IMR-90 (cell line): Measurements from ENCODE around the gene SLC7A6OS. TPM values are rescaled to one million over a fixed set of nuclear protein-coding genes. Genes with fewer than 3 reads are reported as not detected.

Experiments used
- ATAC-seq: fragments of 200-7000 bp; cut with Tn5 transposase; 2 replicates; pipeline ENCODE4 v1.9.1; 2020; ENCODE audit warnings: low read depth, mild to moderate bottlenecking, moderate library complexity
- BruUV-seq: library from RNA; stranded (reverse); fragments of 400-500 nt; replicated peaks from 2 replicates; lab custom pipeline; 2021; lab: Mats Ljungman, UMichigan
- CTCF ChIA-PET: fragments of 300-600 bp; formaldehyde crosslinking; extraction: SDS; loops from one replicate; lab custom pipeline; 2021; ENCODE audit warnings: antibody characterized with exemption; lab: Yijun Ruan, JAX
- POLR2A ChIA-PET: fragments of 300-600 bp; sonication (Branson Sonifier 250); formaldehyde crosslinking; loops from one replicate; lab custom pipeline; 2022; ENCODE audit warnings: antibody characterized with exemption; ENCODE audit not compliant: unreplicated experiment; lab: Charles Lee
- DNase-seq: peaks from one replicate; pipeline ENCODE4 v3.0.0; 2013
- H2AFZ ChIP-seq: replicated peaks from 2 replicates; pipeline ENCODE3; 2013; ENCODE audit warnings: low read length, mild to moderate bottlenecking; ENCODE audit not compliant: poor library complexity
- H2AK5ac ChIP-seq: 2 replicates; pipeline ENCODE4 v1.6.1; 2013; ENCODE audit warnings: low read depth, low read length, inconsistent platforms
- H2AK9ac ChIP-seq: replicated peaks from 2 replicates; pipeline ENCODE3; 2013; ENCODE audit warnings: mild to moderate bottlenecking, low read depth, low read length, moderate library complexity; ENCODE audit not compliant: poor library complexity
- H2BK120ac ChIP-seq: 2 replicates; pipeline ENCODE4 v1.6.1; 2013; ENCODE audit warnings: low read depth, low read length, inconsistent platforms
- H2BK15ac ChIP-seq: 3 replicates; pipeline ENCODE4 v1.6.1; 2013; ENCODE audit warnings: low read depth, low read length, inconsistent platforms
- H2BK20ac ChIP-seq: 2 replicates; pipeline ENCODE4 v1.6.1; 2013; ENCODE audit warnings: low read depth, mild to moderate bottlenecking, inconsistent platforms, low read length, moderate library complexity
- H2BK5ac ChIP-seq: 2 replicates; pipeline ENCODE4 v1.6.1; 2013; ENCODE audit warnings: mild to moderate bottlenecking, low read depth, low read length, inconsistent platforms; ENCODE audit not compliant: poor library complexity, severe bottlenecking
- H3K14ac ChIP-seq: replicated peaks from 2 replicates; pipeline ENCODE4 v1.6.1; 2013; ENCODE audit warnings: low read depth, low read length, inconsistent platforms
- H3K18ac ChIP-seq: 2 replicates; pipeline ENCODE4 v1.6.1; 2013; ENCODE audit warnings: low read depth, low read length, control low read depth
- H3K23ac ChIP-seq: 2 replicates; pipeline ENCODE4 v1.6.1; 2013; ENCODE audit warnings: low read depth, low read length, inconsistent platforms
- H3K27ac ChIP-seq: 2 replicates; pipeline ENCODE4 v1.5.1; 2013; ENCODE audit warnings: mild to moderate bottlenecking, control low read depth, low read length; ENCODE audit not compliant: insufficient read depth
- H3K27me3 ChIP-seq: 2 replicates; pipeline ENCODE4 v1.6.1; 2013; ENCODE audit warnings: low read length; ENCODE audit not compliant: control insufficient read depth, insufficient read depth
- H3K36me3 ChIP-seq: 2 replicates; pipeline ENCODE4 v1.6.1; 2013; ENCODE audit warnings: low read length, mixed read lengths; ENCODE audit not compliant: control insufficient read depth, insufficient read depth
- H3K4ac ChIP-seq: 2 replicates; pipeline ENCODE4 v1.6.1; 2013; ENCODE audit warnings: low read depth, low read length, inconsistent platforms
- H3K4me1 ChIP-seq: 2 replicates; pipeline ENCODE4 v1.6.1; 2013; ENCODE audit warnings: low read length, mixed read lengths; ENCODE audit not compliant: control insufficient read depth, insufficient read depth
- H3K4me2 ChIP-seq: 2 replicates; pipeline ENCODE4 v1.6.1; 2013; ENCODE audit warnings: low read depth, mild to moderate bottlenecking, control low read depth, low read length, moderate library complexity
- H3K4me3 ChIP-seq: 2 replicates; pipeline ENCODE4 v1.5.1; 2013; ENCODE audit warnings: low read depth, mild to moderate bottlenecking, control low read depth, low read length, moderate library complexity; ENCODE audit not compliant: insufficient read depth
- H3K56ac ChIP-seq: 2 replicates; pipeline ENCODE4 v1.6.1; 2013; ENCODE audit warnings: low read length, inconsistent platforms; ENCODE audit not compliant: insufficient read depth; ENCODE audit errors: extremely low read depth
- H3K79me1 ChIP-seq, 2 experiments: 2 replicates each; pipeline ENCODE4 v1.6.1; 2013; ENCODE audit warnings: low read length in 2 of 2, inconsistent platforms in 1 of 2, low read depth in 1 of 2
- H3K9ac ChIP-seq: 2 replicates; pipeline ENCODE4 v1.6.1; 2013; ENCODE audit warnings: low read depth, low read length, control low read depth
- H3K9me1 ChIP-seq: 2 replicates; pipeline ENCODE4 v1.6.1; 2013; ENCODE audit warnings: low read length, inconsistent platforms; ENCODE audit not compliant: insufficient read depth
- H3K9me3 ChIP-seq: 2 replicates; pipeline ENCODE4 v1.6.1; 2013; ENCODE audit warnings: low read length; ENCODE audit not compliant: control insufficient read depth, insufficient read depth
- H4K20me1 ChIP-seq: 2 replicates; pipeline ENCODE4 v1.6.1; 2013; ENCODE audit warnings: low read length, inconsistent platforms; ENCODE audit not compliant: insufficient read depth
- H4K5ac ChIP-seq: 2 replicates; pipeline ENCODE4 v1.6.1; 2013; ENCODE audit warnings: mild to moderate bottlenecking, low read depth, low read length, control low read depth
- H4K8ac ChIP-seq, 2 experiments: 2 replicates each; pipeline ENCODE4 v1.6.1; 2013; ENCODE audit warnings: low read depth in 2 of 2, low read length in 2 of 2, control low read depth in 1 of 2, inconsistent platforms in 1 of 2
- H4K91ac ChIP-seq: 2 replicates; pipeline ENCODE4 v1.6.1; 2013; ENCODE audit warnings: low read depth, low read length, inconsistent platforms; ENCODE audit not compliant: insufficient read depth
- CEBPB ChIP-seq: IDR thresholded peaks from 2 replicates; pipeline ENCODE4 v1.6.1; 2012; ENCODE audit warnings: low read depth, low read length, improper control_type of control experiment
- CTCF ChIP-seq: conservative IDR thresholded peaks from 2 replicates; pipeline ENCODE4 v1.5.1; 2012; ENCODE audit warnings: mild to moderate bottlenecking, low read depth, low read length, improper control_type of control experiment
- MAFK ChIP-seq: IDR thresholded peaks from 2 replicates; pipeline ENCODE4 v1.6.1; 2012; ENCODE audit warnings: low read depth, low read length, improper control_type of control experiment
- MAZ ChIP-seq: IDR thresholded peaks from 2 replicates; pipeline ENCODE4 v1.6.1; 2012; ENCODE audit warnings: low read depth, mild to moderate bottlenecking, low read length, improper control_type of control experiment, moderate library complexity, borderline replicate concordance
- MXI1 ChIP-seq: IDR thresholded peaks from 2 replicates; pipeline ENCODE4 v1.6.1; 2012; ENCODE audit warnings: low read depth, mild to moderate bottlenecking, low read length, moderate library complexity, borderline replicate concordance
- POLR2A ChIP-seq: IDR thresholded peaks from 2 replicates; pipeline ENCODE4 v1.6.1; 2012; ENCODE audit warnings: mild to moderate bottlenecking, low read depth, low read length
- RAD21 ChIP-seq: IDR thresholded peaks from 2 replicates; pipeline ENCODE4 v1.6.1; 2012; ENCODE audit warnings: low read length, improper control_type of control experiment
- RCOR1 ChIP-seq: IDR thresholded peaks from 2 replicates; pipeline ENCODE4 v1.6.1; 2012; ENCODE audit warnings: mild to moderate bottlenecking, low read length, improper control_type of control experiment; ENCODE audit not compliant: insufficient replicate concordance
- RFX5 ChIP-seq: IDR thresholded peaks from 2 replicates; pipeline ENCODE4 v1.8.0; 2012; ENCODE audit warnings: low read depth, mild to moderate bottlenecking, low read length, moderate library complexity
- SMC3 ChIP-seq: fragments of 150-350 bp; IDR thresholded peaks from 2 replicates; pipeline ENCODE4 v1.6.1; 2016; ENCODE audit warnings: low read depth, mild to moderate bottlenecking, antibody characterized with exemption, low read length, moderate library complexity
- WGBS, 2 experiments: methylation state at CpG; one replicate each; pipeline versions ENCODE4 v1.1.5 to v1.1.7; 2013; ENCODE audit warnings: missing lambda C conversion rate in 2 of 2; ENCODE audit not compliant: insufficient read length in 1 of 2; ENCODE audit errors: extremely low coverage in 2 of 2; 5-methylcytosine and 5-hydroxymethylcytosine counted together
- dilution Hi-C: fragments of 300-500 bp; cut with HindIII; formaldehyde crosslinking; loops from one replicate; pipeline ENCODE4 v1.14.3; 2018; ENCODE audit warnings: low sequenced_read_pairs; ENCODE audit not compliant: unreplicated experiment
- in situ Hi-C: fragments of 300-500 bp; cut with MboI; formaldehyde crosslinking; loops from 3 replicates; pipeline ENCODE4 v1.14.3; 2019; ENCODE audit warnings: low sequenced_read_pairs, inconsistent platforms, mixed read lengths
- intact Hi-C: fragments of 100-400 bp; cut with micrococcal nuclease; formaldehyde crosslinking; loops from 2 replicates; pipeline ENCODE4 v1.10.0; 2022
- polyA plus RNA-seq, 3 experiments: library from polyadenylated mRNA; depleted of rRNA; stranded (reverse); fragments of >200 nt; gene quantifications; 2 replicates each; pipeline ENCODE4 v1.2.3, GENCODE V29; 2012; ENCODE audit warnings: low replicate concordance in 1 of 3
- total RNA-seq: library from RNA; depleted of rRNA; stranded (reverse); fragments of >200 nt; gene quantifications from 2 replicates; pipeline ENCODE4 v1.2.3, GENCODE V29; 2012
- TF ChIP-seq, protein P1 (sequence below): fragments of 150-350 bp; IDR thresholded peaks from 2 replicates; pipeline ENCODE4 v1.6.1; 2016; ENCODE audit warnings: low read depth, mild to moderate bottlenecking, low read length, moderate library complexity, borderline replicate concordance

The SLC7A6OS gene
- total and polyA plus RNA-seq, 2 of the 4 experiments (the other 2 are of a cell fraction), result 6.8 to 8.4 TPM

DNA sequence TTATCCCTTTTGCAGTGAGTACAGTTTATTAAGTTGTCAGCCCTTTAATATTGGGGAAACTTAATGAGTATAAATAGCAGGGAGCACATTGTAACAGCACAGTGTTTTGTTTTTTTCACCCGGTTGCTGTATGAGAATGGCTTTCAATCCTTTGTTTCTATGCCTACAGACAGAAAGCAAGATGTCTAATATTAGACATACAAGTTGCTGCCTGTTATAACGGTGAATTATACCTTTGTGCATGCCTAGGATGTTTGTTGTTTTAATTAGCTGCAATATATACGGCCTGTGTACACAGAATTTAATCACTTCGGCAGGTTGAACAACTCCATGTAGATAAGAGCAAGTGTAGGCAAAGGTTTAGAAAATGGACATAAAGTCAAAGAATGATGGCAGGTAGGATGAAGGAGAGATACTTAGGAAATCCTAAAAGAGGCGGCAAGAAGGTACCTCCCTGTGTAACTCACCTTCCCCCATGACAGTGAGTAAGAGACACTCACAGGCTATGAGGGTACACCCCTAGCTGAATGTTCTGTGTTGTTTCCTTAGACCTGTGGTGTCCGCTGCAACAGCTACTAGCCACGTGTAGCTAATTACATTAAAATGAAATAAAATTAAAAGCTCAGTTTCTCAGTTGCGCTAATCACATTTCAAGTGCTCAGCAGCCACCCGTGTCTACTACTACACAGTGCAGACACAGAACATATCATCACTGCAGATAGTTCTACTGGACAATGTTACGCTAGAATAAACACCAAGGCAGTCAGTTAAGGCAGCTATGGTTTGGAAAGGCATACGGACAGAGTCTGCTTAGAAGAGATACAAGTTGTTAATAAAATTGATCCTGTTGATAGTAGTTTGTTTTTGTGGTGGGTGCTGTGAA is 10.9 kb downstream of the SLC7A6OS start:
- 92% methylated on average over 4 of the region's 11 CpGs; no CpG with 5 or more reads in 1 of the 2 experiments for WGBS, 2 experiments
- no peak for ATAC-seq
- H3K4ac ChIP-seq, result no peak overlapping the region
- peaks cover 14% of the 10 kb centered on the region; the same call in 1 of the 2 replicates for H4K20me1 ChIP-seq
- H4K91ac ChIP-seq, result no peak overlapping the region
- dilution Hi-C loops, result no loop called here
- H2AK5ac ChIP-seq, result no peak overlapping the region
- peaks cover 8% of the 10 kb centered on the region; the same call in 1 of the 2 replicates for H3K9me1 ChIP-seq
- TF ChIP-seq CTCF, result no peak
- no peak for TF ChIP-seq RFX5
- TF ChIP-seq RCOR1, result no peak
- TF ChIP-seq MAFK, result no peak
- no peak for TF ChIP-seq MAZ
- no peak for TF ChIP-seq POLR2A
- TF ChIP-seq CEBPB, result no peak
- TF ChIP-seq, protein P1, sequence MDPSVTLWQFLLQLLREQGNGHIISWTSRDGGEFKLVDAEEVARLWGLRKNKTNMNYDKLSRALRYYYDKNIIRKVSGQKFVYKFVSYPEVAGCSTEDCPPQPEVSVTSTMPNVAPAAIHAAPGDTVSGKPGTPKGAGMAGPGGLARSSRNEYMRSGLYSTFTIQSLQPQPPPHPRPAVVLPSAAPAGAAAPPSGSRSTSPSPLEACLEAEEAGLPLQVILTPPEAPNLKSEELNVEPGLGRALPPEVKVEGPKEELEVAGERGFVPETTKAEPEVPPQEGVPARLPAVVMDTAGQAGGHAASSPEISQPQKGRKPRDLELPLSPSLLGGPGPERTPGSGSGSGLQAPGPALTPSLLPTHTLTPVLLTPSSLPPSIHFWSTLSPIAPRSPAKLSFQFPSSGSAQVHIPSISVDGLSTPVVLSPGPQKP, result no peak
- no peak for TF ChIP-seq MXI1
- no peak for TF ChIP-seq RAD21
- TF ChIP-seq SMC3, result no peak
- no peak overlapping the region for H3K4me2 ChIP-seq
- H2BK15ac ChIP-seq, result no peak overlapping the region
- H3K4me3 ChIP-seq, result no peak overlapping the region
- H2BK20ac ChIP-seq, result no peak overlapping the region
- no peak overlapping the region for H2AK9ac ChIP-seq
- H3K9ac ChIP-seq, result no peak overlapping the region
- no peak overlapping the region for H2AFZ ChIP-seq
- no peak overlapping the region for H4K5ac ChIP-seq
- H3K27ac ChIP-seq, result no peak overlapping the region
- no peak overlapping the region for H4K8ac ChIP-seq
- DNase-seq, result no peak
- no peak overlapping the region for H3K14ac ChIP-seq
- BruUV-seq, result TSS peak; percentile 36
- ChIA-PET POLR2A (interaction anchor here (1.1 kb wide), 1 partner anchor 11 kb away, joined by 3 read pairs; the partner anchor contains the start of genes PRMT7 and SLC7A6OS), CTCF (interaction anchor here (0.7 to 1.1 kb wide), 2 partner anchors 12 kb away, joined by 3 read pairs; no protein-coding TSS in a partner anchor)
- no peaks in the 10 kb centered on the region for H3K9me3 ChIP-seq
- H3K27me3 ChIP-seq, result no peaks in the 10 kb centered on the region
- H3K23ac ChIP-seq, result no peak overlapping the region
- no peak overlapping the region for H3K56ac ChIP-seq
- peaks cover 15 to 58% of the 10 kb centered on the region in 2 experiments; a peak in 3 of 4 replicates for H3K79me1 ChIP-seq
- H3K4me1 ChIP-seq, result peaks cover 7% of the 10 kb centered on the region; the same call in 1 of the 2 replicates
- no peak overlapping the region for H2BK120ac ChIP-seq
- in situ Hi-C loops, result no loop called here
- no peak overlapping the region for H2BK5ac ChIP-seq
- H3K36me3 ChIP-seq, result peaks cover 55% of the 10 kb centered on the region
- intact Hi-C loops, result loop anchor here (5.0 kb wide), 1 partner anchor 38 kb away; the partner anchor contains the start of gene SLC7A6
- no peak overlapping the region for H3K18ac ChIP-seq
